DMS114 treated with DMSO at 0.1 percent for 48 hours (cell line): ENCODE data around the gene ALG9.
A peak's percentile ranks its signal among the peaks of the same experiment; 100 is the strongest.

Source experiments
- DNase-seq: peaks from one replicate; lab custom pipeline; 2025; ENCODE audit not compliant: unreplicated experiment; lab: John Stamatoyannopoulos, UW

ALG9 gene, protein sequence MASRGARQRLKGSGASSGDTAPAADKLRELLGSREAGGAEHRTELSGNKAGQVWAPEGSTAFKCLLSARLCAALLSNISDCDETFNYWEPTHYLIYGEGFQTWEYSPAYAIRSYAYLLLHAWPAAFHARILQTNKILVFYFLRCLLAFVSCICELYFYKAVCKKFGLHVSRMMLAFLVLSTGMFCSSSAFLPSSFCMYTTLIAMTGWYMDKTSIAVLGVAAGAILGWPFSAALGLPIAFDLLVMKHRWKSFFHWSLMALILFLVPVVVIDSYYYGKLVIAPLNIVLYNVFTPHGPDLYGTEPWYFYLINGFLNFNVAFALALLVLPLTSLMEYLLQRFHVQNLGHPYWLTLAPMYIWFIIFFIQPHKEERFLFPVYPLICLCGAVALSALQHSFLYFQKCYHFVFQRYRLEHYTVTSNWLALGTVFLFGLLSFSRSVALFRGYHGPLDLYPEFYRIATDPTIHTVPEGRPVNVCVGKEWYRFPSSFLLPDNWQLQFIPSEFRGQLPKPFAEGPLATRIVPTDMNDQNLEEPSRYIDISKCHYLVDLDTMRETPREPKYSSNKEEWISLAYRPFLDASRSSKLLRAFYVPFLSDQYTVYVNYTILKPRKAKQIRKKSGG

GRCh38 chr11:111870886-111871692 lies at the start of gene ALG9:
TSS of gene ALG9 (minus strand) at chr11:111871581. CDS start at chr11:111871482, 99 bp downstream.
- peak; percentile 51 for DNase-seq

DNA sequence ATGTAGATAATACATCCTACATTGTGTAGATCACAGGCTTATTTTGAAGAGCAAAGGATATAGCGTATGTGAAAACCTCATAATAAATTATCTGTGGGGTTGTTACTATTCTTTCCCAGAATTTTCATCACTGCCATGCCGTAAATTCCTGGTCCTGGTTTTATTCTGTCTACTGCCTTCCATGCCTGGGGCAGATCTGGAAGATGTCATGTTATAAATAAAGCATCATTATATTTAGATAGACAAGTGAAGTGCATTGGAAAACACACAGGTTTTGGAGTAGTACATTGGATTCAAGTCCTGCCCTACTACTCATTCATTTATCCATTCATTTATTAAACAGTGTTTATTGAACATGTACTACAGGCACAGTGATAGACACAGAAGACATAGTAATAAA lies 49.5 kb upstream of the ALG9 start:
- DNase-seq = no peak

GRCh38 chr11:111918390-111919256 lies 47.2 kb upstream of the ALG9 start, which contains the start of gene C11orf52:
TSS of gene C11orf52 (plus strand) at chr11:111918913. CDS start at chr11:111918973, 60 bp downstream.
- DNase-seq = no peak

DNA sequence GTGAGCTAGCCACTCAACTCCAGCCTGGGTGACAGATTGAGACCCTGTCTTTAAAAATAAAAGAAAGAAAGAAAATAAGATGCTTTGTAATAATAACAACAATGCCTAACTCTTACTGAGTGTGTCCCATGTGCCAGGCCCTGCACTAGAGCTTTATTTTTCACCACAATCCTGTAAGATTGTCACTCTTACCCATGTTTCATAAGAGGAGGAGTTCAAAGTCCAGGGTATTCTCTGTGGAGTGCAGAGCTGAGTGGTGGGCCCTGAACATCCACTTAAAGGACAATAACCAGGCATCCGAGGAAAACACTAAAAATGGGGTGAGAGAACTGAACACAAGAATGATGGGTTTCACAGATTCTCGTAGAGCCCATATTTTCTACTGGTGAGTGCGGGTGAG lies 46.4 kb upstream of the ALG9 start:
- no peak for DNase-seq

GRCh38 chr11:111917312-111917711 lies 45.9 kb upstream of the ALG9 start:
- no peak for DNase-seq

GRCh38 chr11:111916768-111917167 lies 45.4 kb upstream of the ALG9 start:
- no peak for DNase-seq

- DNase-seq = no peak
These were observed 42.6 kb upstream of the ALG9 start for GRCh38 chr11:111913997-111914396.

- DNase-seq = no peak
These were observed 41.9 kb upstream of the ALG9 start for GRCh38 chr11:111913031-111913861.

DNA sequence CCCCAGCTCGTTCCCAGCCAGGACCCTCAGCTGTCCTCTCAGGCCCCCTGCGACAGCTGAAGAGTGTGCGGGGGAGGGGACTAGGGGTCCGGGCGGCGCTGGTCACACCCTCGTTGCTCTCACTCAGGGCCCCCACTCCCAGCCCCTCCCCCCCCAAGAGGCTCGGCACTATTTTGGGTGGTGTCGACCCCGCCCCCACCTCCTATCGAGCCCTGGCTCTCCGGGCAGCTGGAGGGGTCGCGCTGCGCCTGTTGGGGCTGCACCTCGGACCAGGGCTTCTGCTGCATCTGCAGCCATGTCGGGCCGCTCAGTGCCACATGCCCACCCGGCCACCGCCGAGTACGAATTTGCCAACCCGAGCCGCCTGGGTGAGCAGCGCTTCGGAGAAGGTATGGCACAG lies 41.2 kb upstream of the ALG9 start, which contains the start of gene HSPB2:
Gene HSPB2 (plus strand): TSS at position 200 of the 400 bp plus-strand sequence. CDS start 96 bp downstream, at position 296.
- DNase-seq = no peak

GRCh38 chr11:111911563-111912401 lies 40.4 kb upstream of the ALG9 start, which contains the start of gene CRYAB:
TSS of gene CRYAB (minus strand) at chr11:111911770. CDS start at chr11:111911724, 46 bp downstream.
- DNase-seq = no peak

- DNase-seq = no peak
These were observed 39.5 kb upstream of the ALG9 start for GRCh38 chr11:111910676-111911562.

GRCh38 chr11:111909378-111909777 lies 38.0 kb upstream of the ALG9 start:
- no peak for DNase-seq

DNA sequence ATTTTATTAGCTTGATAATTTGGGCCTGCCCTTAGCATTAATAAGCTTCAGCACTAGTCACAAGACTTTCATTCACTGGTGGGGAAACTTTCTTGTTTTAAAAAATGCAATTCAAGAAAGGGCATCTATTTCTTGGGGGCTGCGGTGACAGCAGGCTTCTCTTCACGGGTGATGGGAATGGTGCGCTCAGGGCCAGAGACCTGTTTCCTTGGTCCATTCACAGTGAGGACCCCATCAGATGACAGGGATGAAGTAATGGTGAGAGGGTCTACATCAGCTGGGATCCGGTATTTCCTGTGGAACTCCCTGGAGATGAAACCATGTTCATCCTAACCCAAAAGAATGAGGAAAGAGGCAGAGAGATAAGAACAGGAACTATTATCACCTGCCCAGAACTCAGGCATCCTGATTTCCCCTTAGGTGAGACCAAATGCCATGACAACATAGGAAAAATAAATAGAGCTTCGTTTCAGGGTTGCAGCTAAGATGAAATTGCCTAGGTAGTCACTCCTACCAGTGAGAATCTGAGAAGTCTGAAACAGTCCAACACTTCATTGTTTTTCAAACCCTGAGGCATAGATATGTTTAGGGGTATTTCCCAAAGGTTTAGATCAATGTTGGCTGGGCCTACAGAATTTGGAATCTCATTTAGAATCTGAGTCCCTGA lies 37.4 kb upstream of the ALG9 start:
- DNase-seq = no peak

- DNase-seq = no peak
These were observed 35.3 kb upstream of the ALG9 start for GRCh38 chr11:111906680-111907079.

DNA sequence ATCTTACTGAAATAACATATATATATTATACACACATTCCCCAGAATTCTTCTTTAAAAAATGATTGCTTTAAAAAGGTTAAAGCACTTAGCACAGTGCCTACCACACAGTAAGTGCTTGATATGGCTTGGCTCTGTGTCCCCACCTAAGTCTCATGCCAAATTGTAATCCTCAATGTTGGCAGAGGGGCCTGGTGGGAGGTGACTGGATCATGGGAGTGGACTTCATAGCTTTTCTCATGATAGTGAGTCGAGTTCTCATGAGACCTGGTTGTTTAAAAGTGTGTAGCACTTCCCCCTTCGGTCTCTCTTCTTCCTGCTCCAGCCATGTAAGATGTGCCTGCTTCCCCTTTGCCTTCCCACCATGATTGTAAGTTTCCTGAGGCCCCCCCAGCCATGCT lies 34.0 kb upstream of the ALG9 start:
- no peak for DNase-seq

DNA sequence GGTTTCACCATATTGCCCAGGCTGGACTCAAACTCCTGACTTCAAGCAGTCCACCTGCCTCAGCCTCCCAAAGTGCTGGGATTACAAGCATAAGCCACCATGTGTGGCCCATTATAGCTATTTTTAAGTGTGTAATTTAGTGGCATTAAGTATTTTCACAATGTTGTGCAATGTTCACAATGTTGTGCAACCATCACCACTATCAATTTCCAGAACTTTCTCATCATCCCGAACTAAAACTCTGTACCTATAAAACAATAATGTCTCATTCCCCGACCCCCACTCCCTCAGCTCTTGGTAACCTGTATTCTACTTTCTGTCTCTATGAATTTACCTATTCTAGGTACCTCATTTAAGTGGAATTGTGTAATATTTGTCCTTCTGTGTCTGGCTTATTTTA lies 15.5 kb upstream of the ALG9 start:
- no peak for DNase-seq

DNA sequence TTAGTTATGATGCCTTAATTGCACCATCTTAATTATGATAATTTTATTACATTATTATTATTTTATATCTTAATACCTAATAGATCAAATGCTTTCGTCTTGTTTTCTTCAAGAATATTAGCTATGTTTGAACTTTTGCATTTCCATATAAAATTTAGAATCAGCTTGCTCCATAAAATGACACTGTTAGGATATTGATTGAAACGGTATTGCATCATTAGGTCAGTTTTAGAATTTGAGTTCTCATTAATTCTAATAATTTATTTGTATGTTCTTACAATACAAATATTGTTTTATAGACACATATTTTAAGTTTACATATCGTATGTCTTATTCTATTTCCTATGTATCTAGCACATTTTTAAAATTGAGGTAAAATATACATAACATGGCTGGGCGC lies 14.7 kb upstream of the ALG9 start:
- DNase-seq = no peak
